ENCODE measurements around the gene HS3ST4.

HS3ST4 gene

DNA sequence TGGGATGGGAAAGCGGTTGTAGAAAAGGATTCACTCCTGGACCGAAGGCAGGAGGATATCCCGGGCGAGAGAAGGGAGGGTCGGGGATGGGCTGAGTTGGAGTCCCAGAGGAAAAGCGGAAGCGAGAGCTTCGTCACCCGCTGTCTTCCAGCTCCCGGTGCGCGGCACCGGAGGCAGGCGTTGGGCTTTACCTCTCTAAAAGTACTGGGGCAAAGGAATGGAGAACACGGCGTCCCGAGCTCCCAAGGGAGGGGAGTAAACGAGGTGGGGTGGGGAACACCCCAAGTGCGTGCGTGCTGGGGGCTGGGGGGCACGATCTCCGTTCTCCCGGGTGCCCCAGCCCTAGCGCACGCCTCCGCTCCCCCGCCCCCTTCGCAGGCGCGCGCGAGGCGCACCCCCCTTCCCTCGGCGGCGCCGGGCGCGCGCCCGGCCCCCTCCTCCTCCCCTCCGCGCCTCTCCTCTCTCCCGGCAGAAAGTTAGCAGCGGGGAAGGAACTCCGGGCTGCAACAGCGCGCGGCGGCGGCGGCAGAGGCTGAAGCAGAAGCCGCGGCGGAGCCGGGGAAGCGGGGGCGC lies at the start of gene HS3ST4:
Gene HS3ST4 (plus strand): TSS at position 441 of the 573 bp plus-strand sequence.
- DNase-seq = no peak

DNA sequence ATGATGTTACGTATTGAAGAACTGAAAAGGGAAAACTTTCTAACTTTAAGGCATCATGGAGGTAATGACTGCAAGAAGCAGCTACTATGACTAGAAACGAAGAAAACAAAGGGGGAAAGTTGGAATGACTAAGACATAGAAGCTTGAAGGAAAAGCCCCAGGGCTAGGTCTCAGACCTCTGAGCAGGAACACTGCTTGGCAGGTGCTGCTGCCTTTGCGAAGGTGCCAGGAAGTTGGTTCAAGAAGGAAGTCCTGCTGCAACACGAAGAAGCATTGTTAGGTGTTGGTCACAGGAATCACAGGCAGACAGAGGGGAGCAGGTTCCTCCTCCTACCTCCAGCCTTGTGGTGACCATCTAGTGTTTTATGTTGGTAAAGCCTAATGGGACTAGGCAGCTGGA lies 48.1 kb upstream of the HS3ST4 start:
- DNase-seq = no peak

DNA sequence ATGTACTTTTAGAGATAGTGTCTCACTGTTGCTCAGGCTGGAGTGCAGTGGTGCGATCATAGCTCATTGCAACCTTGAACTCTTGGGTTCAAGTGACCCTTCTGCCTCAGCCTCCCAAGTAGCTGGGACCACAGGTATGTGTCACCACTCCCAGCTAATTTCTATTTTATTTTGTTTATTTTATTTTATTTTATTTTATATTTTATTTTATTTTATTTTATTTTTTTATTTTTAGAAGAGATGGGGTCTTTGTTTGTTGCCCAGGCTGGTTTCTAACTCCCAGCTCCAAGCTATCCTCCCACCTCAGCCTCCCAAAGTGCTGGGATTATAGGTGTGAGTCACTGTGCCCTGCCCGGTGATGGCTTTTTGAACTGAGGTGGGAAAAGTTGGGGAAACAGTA lies 35.1 kb upstream of the HS3ST4 start:
- DNase-seq = no peak

- DNase-seq = no peak
These were observed 14.9 kb upstream of the HS3ST4 start for GRCh38 chr16:25676820-25677219.

DNA sequence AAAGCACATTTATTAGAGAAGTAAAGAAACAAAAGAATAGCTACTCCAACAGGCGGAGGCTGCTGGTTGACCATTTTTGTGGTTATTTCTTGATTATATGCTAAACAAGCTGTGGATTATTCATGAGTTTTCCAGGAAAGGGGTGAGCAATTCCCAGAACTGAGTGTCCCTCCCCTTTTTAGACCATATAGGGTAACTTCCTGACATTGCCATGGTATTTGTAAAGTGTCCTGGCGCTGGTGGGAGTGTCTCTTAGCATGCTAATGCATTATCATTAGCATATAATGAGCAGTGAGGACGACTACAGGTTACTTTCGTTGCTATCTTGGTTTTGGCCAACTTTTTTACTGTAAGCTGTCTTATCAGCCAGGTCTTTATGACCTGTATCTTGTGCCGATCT lies 12.2 kb upstream of the HS3ST4 start:
- DNase-seq = no peak

GRCh38 chr16:25689137-25689836 lies 2.5 kb upstream of the HS3ST4 start:
- no peak for DNase-seq

DNA sequence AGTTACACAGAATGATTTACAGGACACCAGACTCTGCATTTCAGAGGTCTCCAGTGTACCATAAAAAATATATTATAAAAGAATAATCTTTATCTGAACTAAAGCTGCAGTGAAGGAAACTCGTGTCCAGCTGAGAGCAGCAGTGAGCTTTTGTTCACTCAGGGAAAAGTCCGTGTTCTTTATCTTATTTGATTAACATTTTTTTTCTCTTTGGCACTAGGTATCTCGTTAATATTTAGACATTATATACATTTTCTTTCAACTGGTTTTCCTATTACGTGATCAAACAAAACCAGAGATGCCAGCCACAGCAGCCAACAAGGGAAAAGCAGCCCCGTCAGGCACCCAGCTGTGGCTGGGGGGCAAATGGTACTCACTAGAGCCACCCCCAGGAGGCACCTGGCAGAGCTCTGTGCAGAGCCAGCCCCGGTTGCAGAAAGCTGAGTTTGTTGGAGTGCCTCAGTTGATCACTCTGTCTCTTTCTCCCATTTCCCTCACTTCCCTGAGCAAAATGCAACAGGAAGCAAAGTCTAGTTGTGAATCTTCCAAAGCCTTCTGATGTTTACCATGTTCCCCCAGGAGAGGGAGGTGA lies 1.1 kb upstream of the HS3ST4 start:
- DNase-seq = no peak

- DNase-seq = no peak
These were observed 587 bp downstream of the HS3ST4 start for GRCh38 chr16:25692351-25692741.

DNA sequence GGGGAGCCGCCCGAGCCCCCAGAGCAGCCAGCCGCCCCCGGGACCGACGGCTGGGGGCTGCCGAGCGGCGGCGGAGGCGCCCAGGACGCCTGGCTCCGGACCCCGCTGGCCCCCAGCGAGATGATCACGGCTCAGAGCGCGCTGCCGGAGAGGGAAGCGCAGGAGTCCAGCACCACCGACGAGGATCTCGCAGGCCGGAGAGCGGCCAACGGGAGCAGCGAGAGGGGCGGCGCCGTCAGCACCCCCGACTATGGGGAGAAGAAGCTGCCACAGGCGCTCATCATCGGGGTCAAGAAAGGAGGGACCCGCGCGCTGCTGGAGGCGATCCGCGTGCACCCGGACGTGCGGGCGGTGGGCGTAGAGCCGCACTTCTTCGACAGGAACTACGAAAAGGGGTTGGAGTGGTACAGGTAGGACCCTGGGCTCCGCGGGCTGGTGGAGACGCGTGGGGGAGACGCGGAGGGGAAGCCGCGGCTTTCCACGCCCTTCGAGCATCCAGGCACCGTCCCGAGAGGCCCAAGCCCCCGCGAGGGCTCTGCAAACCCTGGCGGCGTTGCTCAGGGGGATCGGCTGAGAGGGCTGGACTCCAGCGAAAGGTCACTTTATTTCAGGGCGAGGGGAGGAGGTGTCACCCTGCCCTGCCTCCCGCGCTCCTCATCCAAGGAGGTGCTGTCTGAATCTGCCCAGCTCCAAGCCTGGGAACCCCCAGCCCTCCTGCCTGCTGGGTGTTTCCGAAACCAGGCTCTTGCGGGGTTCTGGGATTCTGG lies 1.2 kb downstream of the HS3ST4 start:
- no peak for DNase-seq

DNA sequence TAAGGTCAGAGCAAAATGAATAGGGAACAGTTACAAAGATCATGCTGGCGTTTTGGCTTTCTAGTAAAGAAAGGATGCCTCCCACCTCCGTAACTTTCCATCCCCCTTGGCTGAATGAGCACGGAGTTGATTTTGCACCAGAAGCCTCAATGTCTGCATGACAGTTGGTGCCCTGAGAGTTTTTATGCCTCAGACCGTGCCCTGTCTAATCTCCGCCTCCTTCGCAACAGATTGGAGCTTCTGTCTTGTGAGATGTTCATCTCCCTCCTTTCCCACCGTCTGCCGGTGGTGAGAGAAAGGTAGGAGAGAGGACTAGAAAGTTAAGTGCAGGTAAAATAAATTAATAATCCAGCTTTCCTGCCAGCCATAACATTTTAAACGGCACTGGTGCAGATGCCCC lies 1.9 kb downstream of the HS3ST4 start:
- DNase-seq = no peak

GRCh38 chr16:25699069-25699468 lies 7.3 kb downstream of the HS3ST4 start:
- no peak for DNase-seq

DNA sequence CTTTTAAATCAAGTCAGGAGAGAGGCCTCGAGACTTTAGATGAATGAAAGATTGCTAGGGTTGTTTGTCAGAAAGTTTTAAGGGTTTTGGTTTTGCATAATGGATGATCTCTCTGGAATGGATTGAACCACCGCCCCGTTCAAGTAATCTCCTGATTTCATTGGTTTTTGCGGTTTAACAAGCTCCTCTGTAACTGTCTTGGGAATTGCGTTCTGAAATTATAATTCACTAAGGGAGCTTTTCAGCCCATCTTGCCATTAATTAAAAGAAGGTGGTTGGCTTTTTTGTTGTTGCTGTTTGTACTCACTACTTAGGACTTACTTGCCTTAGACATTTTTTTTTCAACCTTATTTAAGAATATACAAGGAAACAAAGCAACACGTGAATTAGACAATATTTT lies 8.8 kb downstream of the HS3ST4 start:
- DNase-seq = no peak

DNA sequence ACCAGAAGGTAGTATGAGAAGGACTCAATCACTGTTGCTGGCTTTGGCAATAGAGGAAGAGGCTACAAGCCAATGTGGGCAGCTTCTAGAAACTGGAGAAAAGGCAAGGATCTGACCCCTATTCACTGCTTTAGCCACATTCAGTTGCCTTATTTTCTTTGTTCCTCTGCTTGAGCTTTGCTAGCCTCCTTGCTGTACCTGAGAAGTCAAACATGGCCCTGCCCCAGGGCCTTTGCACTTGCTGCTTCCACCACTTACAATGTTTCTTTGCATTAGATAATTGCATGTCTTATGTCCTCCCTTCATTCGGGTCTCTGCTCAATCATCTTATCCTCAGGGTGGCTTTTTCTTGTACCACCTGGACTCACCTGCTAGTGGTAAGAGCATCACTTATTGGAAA lies 15.8 kb downstream of the HS3ST4 start:
- no peak for DNase-seq

GRCh38 chr16:25707982-25708583 lies 16.3 kb downstream of the HS3ST4 start:
- peak; percentile 46 for DNase-seq

DNA sequence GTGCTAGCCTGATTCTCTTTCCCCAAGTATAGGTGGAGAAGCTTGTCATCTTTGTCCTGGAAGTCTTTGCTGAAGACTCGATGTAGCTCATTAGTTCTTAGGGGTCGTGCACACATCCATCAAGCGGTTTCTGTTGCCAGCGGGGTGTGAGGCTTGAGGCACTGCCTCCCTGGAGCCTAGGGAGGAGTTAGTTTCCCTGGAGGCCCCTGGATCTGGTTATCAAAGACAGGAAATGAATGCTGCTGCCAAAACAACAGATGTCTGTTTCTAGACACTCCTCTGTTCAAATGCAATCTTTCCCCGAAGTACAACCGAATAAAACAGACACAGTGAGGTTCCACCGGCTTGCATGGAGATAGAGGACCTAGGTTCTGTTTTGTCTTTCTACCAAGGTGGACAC lies 17.5 kb downstream of the HS3ST4 start:
- DNase-seq = no peak

DNA sequence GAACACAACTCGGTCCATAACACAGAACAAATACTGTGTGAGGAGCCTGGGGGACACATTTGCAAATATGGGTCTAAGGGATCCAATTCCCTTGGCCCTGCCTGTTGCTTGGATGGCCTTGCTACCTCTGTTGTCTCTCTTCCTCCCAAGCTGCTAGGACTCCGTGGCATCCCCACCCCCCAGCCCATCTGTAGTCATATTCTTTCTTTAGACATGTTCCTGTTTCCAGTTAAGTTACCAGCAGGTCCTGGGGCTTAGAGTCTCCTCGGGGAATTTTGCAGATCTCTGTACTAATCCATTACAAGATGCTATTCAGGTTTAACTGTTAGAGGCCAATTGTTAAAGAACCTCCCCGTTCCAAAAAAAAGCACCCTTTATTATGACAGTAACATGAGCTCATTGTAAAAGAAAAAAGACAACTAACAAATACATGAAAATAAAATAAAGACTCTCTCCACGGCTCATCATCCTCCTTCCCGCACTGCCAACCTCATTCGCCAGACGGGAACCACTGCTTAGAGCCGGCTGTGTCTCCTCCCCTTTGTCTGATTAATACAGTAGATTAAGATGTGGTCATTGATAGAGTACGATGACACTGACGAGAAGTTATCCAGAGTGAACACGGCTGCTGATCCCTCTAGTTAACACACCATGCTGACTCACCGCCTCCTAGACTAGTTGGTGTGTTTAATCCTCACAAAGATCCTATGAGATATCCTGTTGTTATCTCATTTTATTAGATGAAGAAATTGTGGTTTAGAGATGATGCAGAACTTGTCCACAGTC lies 22.2 kb downstream of the HS3ST4 start:
- no peak for DNase-seq

DNA sequence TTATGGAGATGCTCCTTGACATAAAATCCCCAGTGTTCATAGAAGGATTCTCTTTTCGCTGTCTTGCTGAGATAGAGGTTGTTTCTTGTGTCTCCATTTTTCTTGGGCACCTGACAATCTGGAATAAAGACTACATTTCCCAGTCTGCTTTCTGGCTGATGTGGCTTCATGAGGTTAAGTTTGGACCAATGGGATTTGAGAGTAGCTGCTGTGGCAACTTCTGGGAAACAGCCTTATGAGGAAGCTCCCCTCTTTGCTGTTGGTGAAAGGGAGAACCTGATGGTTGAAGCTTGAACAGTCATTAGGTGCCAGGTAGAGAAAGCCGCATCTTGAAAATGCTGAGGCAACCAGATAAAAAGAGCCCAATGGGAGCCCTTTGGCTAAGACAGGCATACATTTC lies 24.4 kb downstream of the HS3ST4 start:
- no peak for DNase-seq

- DNase-seq = no peak
These were observed 29.7 kb downstream of the HS3ST4 start for GRCh38 chr16:25721439-25721838.

- DNase-seq = no peak
These were observed 34.8 kb downstream of the HS3ST4 start for GRCh38 chr16:25726430-25727098.

DNA sequence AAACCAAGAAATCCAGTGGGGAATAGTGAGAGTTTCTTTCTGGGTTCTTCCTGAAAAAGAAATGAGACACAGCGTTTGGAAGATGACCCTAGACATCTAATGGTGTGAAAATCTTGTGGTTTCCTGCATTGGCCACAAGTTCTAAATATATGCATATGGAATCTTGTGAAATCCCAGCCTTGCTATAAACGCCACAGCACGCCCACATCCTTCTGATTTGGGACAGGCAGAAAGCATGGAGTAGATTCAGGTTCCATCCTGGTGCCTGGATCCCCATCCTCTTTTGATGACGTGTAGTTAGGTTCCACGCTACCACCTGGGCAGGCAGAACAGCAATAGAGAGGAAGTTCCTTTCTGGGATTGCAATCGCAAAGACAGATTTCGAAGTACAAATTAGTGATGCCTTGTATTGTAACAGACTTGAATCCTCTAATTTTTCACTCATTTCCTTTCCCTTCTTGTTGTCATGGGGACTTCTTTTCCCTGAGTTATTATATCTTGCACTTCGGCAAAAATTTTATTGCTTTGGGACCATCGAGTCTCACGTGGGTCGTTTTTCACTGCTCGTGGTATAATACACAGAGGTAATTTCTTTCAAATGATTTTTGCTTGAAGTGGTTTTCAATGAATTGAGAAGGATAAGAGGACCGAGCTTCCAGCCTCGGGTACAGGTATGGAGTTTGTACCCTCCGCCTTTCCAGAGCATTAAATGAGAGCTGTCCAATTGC lies 37.6 kb downstream of the HS3ST4 start:
- DNase-seq = no peak

DNA sequence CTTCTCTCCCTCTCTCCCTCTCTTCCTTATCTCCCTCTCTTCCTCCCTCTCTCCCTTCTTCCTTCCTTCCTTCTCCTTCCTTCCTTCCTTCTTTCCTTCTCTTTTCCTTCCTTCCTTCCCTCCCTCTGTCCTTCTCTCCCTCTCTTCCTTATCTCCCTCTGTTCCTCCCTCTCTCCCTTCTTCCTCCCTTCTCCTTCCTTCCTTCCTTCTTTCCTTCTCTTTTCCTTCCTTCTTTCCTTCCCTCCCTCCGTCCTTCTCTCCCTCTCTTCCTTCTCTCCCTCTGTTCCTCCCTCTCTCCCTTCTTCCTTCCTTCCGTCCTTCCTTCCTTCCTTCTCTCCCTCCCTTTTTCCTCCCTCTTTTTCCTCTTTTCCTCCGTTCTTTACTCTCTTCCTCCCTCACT lies 38.6 kb downstream of the HS3ST4 start:
- DNase-seq = no peak

Measured in DMS53 (cell line).